ENCODE results near the gene ACD.

DNA sequence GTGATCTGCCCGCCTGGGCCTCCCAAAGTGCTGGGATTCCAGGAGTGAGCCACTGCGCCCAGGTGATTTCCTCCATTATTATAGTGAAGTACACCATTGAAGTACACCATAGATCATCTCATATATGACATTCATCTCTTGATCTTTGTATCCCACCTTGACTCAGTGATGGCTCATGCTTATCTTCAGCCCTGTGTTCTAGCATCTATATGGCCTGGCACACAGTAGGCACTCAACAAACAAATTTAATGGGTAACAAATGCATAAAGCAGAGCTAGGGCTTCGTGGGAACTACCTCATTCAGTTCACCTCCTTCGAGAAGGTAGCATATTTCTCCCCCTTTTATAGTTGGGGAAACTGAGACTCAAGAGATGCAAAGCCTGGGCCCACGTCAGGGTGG, 5.5 kb upstream of the ACD start:
- no peak for TF ChIP-seq E2F1 (CRISPR knock-in tag; IDR thresholded peaks at IDR 0.05)
- no peak for TF ChIP-seq GRHL2 (CRISPR knock-in tag; IDR thresholded peaks at IDR 0.05; ENCODE audit: insufficient replicate concordance, severe bottlenecking)
- TF ChIP-seq, protein P1, sequence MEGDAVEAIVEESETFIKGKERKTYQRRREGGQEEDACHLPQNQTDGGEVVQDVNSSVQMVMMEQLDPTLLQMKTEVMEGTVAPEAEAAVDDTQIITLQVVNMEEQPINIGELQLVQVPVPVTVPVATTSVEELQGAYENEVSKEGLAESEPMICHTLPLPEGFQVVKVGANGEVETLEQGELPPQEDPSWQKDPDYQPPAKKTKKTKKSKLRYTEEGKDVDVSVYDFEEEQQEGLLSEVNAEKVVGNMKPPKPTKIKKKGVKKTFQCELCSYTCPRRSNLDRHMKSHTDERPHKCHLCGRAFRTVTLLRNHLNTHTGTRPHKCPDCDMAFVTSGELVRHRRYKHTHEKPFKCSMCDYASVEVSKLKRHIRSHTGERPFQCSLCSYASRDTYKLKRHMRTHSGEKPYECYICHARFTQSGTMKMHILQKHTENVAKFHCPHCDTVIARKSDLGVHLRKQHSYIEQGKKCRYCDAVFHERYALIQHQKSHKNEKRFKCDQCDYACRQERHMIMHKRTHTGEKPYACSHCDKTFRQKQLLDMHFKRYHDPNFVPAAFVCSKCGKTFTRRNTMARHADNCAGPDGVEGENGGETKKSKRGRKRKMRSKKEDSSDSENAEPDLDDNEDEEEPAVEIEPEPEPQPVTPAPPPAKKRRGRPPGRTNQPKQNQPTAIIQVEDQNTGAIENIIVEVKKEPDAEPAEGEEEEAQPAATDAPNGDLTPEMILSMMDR (IDR thresholded peaks at IDR 0.05): no peak
- TF ChIP-seq ZBTB43 (CRISPR knock-in tag; IDR thresholded peaks at IDR 0.05): no peak
- TF ChIP-seq, protein P2, sequence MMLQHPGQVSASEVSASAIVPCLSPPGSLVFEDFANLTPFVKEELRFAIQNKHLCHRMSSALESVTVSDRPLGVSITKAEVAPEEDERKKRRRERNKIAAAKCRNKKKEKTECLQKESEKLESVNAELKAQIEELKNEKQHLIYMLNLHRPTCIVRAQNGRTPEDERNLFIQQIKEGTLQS (CRISPR knock-in tag; conservative IDR thresholded peaks at IDR 0.05): no peak
- TF ChIP-seq SP1 (CRISPR knock-in tag; conservative IDR thresholded peaks at IDR 0.05): no peak
- no peak for TF ChIP-seq NFYB (CRISPR knock-in tag; conservative IDR thresholded peaks at IDR 0.05; ENCODE audit: low read depth)
- no peak for TF ChIP-seq ESRRA (CRISPR knock-in tag; IDR thresholded peaks at IDR 0.05; ENCODE audit: borderline replicate concordance)
- no peak for TF ChIP-seq MAX (CRISPR knock-in tag; IDR thresholded peaks at IDR 0.05)

Data from WTC11 (cell line).